Activated CD8-positive, alpha-beta memory T cell treated with anti-CD3 and anti-CD28 coated beads, Interleukin-2, amount 50 U/mL, for 24 hours (primary cell): ENCODE results near the gene CAPRIN1.
A peak's percentile ranks its signal among the peaks of the same experiment; 100 is the strongest.
"Not testable (repeated sequence)": the region's sequence is repeated elsewhere in the genome, so short reads cannot be mapped to it uniquely, and the experiment has no call there.

Experiments
- DNase-seq: peaks from one replicate; pipeline ENCODE4 v3.0.0-alpha.2; 2020; ENCODE audit errors: extremely low read depth

The CAPRIN1 gene

GRCh38 chr11:34091825-34092224 lies 40.3 kb downstream of the CAPRIN1 start:
- no peak for DNase-seq

GRCh38 chr11:34094900-34095299 lies 43.4 kb downstream of the CAPRIN1 start:
- DNase-seq = not testable (repeated sequence)

GRCh38 chr11:34098813-34099212 lies 47.3 kb downstream of the CAPRIN1 start:
- DNase-seq = no peak

- no peak for DNase-seq
Measured at GRCh38 chr11:34104680-34105078, 53.1 kb downstream of the CAPRIN1 start.

GRCh38 chr11:34105079-34105956 lies 53.8 kb downstream of the CAPRIN1 start, which contains the start of gene NAT10:
TSS of gene NAT10 (plus strand) at chr11:34105629. CDS start at chr11:34108226, 2,597 bp downstream.
- peak; percentile 97 for DNase-seq

- peak; percentile 1 for DNase-seq
Measured at GRCh38 chr11:34105957-34106504, 54.5 kb downstream of the CAPRIN1 start.

GRCh38 chr11:34111722-34112270 lies 60.3 kb downstream of the CAPRIN1 start:
- DNase-seq = no peak

GRCh38 chr11:34114014-34114413 lies 62.5 kb downstream of the CAPRIN1 start:
- DNase-seq = no peak

GRCh38 chr11:34114471-34114870 lies 62.9 kb downstream of the CAPRIN1 start:
- no peak for DNase-seq

- no peak for DNase-seq
Measured at GRCh38 chr11:34120651-34121050, 69.1 kb downstream of the CAPRIN1 start.

GRCh38 chr11:34124885-34125668 lies 73.5 kb downstream of the CAPRIN1 start:
- DNase-seq = no peak

- no peak for DNase-seq
Measured at GRCh38 chr11:34126959-34127848, 75.7 kb downstream of the CAPRIN1 start.

GRCh38 chr11:34128824-34129223 lies 77.3 kb downstream of the CAPRIN1 start:
- no peak for DNase-seq

- DNase-seq = no peak
Measured at GRCh38 chr11:34132261-34132965, 80.9 kb downstream of the CAPRIN1 start.

GRCh38 chr11:34134765-34135164 lies 83.2 kb downstream of the CAPRIN1 start:
- no peak for DNase-seq

GRCh38 chr11:34135439-34135838 lies 83.9 kb downstream of the CAPRIN1 start:
- DNase-seq = no peak

GRCh38 chr11:34136420-34136819 lies 84.9 kb downstream of the CAPRIN1 start:
- DNase-seq = no peak

- DNase-seq = no peak
Measured at GRCh38 chr11:34139346-34139745, 87.8 kb downstream of the CAPRIN1 start.

GRCh38 chr11:34140149-34140548 lies 88.6 kb downstream of the CAPRIN1 start:
- no peak for DNase-seq

GRCh38 chr11:34143048-34143447 lies 91.5 kb downstream of the CAPRIN1 start:
- DNase-seq = no peak
